UCSD-AML1 (cell line): ENCODE measurements around the gene ELF4.

Experiments
- DNase-seq: peaks from one replicate; lab custom pipeline; 2025; ENCODE audit not compliant: unreplicated experiment; lab: John Stamatoyannopoulos, UW

The ELF4 gene

DNA sequence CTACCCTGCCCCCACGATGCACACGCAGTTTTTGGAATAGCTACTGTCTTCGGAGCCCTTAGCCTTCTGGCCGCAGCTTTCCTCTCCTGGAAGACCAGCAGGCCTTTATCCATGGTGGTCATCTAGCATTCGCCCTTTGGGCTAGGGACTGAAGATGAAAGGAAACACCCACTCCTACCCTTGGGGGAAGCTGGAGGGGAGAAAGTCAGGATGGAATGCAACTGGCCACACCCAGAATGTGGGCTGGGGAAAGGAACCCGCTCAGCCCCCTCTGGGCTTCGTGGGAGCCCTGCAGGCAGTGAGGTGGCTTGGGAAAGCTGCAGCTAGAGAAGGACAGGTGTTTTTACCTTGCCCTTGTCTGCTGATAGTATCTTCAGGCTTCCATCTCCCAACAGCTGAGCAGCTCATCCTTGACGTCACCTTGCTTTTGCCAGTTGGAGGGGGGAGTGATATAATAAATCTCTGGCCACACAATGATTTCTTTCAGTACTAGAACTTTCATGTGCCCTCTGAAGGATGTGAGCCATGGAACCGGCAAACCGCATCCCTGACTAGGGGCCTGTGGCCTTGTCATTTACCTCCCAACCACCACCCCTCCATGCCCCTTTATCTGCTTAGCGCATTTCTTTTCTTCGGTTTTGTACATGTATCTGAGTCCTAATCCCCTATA, 59.0 kb downstream of the ELF4 start:
- no peak for DNase-seq

DNA sequence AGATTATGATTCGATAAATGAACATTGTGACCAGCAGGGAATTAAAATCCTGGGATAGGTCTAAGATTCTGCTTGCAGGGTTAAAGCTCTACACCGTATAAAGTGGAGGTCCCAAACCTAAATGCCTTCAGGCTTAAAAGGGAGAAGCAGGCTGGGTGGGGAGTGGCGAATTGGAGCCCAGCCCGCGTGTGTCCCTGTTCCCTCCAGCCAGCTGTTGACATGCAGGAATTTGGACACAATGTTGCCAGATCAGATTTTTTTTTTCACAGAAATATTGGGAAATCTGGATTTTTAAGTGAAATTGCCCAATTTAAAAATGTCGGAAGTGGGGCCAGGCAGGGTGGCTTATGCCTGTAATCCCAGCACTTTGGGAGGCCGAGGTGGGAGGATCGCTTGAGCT, 60.5 kb downstream of the ELF4 start:
- no peak for DNase-seq

GRCh38 chrX:130048686-130049222, 61.5 kb downstream of the ELF4 start:
- DNase-seq: no peak

GRCh38 chrX:130047416-130047815, 62.9 kb downstream of the ELF4 start:
- DNase-seq: no peak

DNA sequence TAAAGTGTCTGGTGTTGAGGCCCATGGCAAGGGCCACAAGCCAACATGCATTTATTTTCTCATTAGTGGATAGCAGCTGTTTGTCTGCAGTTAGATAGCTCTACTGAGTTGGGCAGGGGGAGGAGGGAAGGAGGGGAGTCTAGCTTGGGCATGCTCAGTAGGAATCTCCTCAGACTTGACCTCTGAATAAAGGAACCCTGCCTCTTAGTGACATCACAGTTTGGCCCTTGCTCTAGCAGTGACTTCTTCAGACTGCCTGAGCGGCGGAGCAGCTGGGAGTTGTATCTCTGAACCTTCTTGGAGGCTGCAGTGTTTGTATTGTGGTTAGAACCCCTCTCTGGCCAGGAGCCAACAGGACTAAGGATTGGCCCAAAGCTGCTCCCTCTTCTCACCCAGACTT, 70.5 kb downstream of the ELF4 start:
- no peak for DNase-seq

DNA sequence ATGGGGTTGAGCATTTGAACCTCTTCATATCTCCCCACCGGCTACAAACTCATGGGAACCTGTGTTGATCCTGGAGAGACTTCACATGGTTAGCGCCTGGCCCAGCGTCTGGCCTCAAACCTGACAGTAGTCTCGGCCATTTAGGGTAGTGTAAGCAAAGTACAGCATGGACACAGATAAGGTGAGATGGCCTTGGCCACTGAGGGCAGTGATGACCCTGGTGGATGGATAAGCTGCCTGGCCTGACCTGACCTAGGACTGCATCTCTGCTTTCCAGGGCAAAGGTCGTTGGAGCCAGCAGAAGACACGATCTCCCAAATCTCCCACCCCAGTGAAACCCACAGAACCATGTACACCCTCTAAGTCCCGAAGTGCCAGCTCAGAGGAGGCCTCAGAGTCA, 76.1 kb downstream of the ELF4 start:
- DNase-seq: no peak

- no peak for DNase-seq
These were observed 77.7 kb downstream of the ELF4 start for GRCh38 chrX:130032552-130032951.

DNA sequence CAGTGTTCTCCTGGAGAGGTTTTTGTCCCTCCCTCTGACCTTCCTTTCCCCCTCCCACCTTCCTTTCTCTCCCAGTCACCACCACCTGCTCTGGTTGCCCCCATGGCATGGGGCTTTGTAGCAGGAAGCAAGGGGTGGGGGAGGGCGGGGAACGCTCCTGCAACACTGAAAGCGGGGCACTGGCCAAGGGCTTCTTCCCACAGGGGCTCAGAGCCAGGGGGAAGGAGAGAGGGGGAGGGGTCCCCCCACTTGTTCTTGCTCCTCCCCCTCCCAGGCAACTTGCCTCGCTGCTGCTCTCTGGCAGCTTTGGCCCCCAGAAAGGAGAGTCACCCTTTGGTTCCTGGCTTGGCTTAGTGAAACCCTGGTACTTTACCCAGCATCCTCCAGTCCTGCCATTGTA, 79.5 kb downstream of the ELF4 start:
- no peak for DNase-seq

DNA sequence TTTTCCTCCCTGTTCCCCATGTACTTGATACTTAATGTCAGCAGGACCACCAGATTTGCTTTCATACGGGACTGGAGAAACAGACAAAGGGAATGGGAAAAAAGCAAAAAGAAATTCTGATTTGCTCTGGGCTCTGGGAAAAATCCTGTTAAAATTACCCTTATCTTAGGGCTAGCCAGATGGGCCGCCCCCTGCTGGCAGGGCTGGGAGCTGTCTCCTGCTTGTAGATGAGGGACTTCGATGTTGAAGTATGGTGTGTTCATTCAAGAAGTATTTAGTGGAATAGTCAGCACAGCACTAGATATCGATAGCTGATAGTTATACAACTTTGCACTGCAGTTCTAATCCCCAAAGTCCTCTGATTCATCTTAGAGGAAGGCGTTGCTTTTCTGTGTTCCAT, 82.1 kb downstream of the ELF4 start:
- DNase-seq: peak; percentile 40

- DNase-seq: no peak
These were observed 82.7 kb downstream of the ELF4 start for GRCh38 chrX:130027569-130027968.

DNA sequence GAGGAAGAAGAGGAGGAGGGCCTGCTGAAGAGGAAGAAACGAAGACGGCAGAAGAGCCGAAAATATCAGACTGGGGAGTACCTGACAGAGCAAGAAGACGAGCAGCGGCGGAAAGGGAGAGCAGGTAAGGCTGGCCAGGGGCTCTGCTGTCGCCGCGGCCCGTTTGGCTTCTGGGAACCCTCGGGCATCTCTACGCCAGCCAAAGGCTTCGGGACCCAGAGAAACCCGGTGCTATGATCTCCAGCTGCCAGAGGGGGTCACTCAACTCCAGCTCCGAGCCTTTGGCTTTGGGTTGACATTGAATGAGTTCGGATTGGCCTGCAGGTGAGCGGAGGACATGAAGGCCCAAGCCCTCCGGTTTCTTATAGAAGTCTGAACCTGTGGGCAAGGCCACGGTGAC, 85.0 kb downstream of the ELF4 start:
- DNase-seq: no peak

DNA sequence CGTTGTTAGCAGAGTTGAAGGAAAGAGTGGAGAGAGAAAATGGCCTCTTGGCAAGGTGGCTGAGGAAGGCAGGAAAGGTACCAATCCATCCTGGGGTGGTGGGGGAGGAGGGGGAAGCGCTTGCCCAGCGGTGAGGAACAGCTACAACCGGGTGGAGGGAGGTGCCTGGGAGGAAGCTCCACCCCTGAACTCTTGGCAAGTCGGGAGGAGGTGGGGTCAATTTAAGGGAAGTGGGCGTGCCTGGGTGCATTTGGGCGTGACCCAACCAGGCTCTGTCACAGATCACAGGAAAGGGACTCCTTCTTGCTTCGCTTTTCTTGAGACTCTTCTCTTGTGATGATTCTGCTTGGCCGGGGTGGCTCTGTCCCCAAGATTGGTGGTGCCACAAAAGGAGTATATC, 86.2 kb downstream of the ELF4 start:
- peak; percentile 80 for DNase-seq

GRCh38 chrX:130020661-130021324, 89.5 kb downstream of the ELF4 start:
- no peak for DNase-seq

- no peak for DNase-seq
These were observed 92.2 kb downstream of the ELF4 start for GRCh38 chrX:130018143-130018542.

DNA sequence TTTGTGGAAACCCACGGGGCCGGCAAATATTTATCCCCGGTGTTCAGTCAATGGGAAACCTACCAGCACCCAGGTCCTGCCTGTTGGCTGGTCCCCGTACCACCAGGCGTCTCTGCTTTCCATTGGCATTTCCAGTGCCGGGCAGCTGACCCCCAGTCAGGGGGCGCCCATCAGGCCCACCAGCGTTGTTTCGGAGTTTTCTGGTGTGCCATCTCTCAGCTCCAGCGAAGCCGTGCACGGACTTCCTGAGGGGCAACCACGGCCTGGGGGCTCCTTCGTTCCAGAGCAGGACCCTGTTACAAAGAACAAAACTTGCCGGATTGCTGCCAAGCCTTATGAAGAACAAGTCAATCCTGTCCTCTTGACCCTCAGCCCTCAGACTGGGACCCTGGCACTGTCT, 95.1 kb downstream of the ELF4 start:
- no peak for DNase-seq
